D721Med (cell line): ENCODE results near the gene SEC16A.

ENCODE experiments used
- DNase-seq: peaks from one replicate; pipeline ENCODE4 v3.0.0; 2011; ENCODE audit warnings: low spot score; ENCODE audit not compliant: insufficient read length
- FAIRE-seq: peaks from 2 replicates; lab custom pipeline; 2011; peaks lifted over from hg19 to GRCh38; lab: Jason Lieb, UNC
- CTCF ChIP-seq: IDR thresholded peaks from 2 replicates; pipeline ENCODE4 v1.5.1; 2012; ENCODE audit warnings: mild to moderate bottlenecking, control low read depth; ENCODE audit not compliant: insufficient read depth; ENCODE audit errors: missing control alignments

Gene SEC16A

GRCh38 chr9:136448655-136449054, 34.2 kb downstream of the SEC16A start:
- TF ChIP-seq CTCF = no peak
- FAIRE-seq = no peak
- no peak for DNase-seq

DNA sequence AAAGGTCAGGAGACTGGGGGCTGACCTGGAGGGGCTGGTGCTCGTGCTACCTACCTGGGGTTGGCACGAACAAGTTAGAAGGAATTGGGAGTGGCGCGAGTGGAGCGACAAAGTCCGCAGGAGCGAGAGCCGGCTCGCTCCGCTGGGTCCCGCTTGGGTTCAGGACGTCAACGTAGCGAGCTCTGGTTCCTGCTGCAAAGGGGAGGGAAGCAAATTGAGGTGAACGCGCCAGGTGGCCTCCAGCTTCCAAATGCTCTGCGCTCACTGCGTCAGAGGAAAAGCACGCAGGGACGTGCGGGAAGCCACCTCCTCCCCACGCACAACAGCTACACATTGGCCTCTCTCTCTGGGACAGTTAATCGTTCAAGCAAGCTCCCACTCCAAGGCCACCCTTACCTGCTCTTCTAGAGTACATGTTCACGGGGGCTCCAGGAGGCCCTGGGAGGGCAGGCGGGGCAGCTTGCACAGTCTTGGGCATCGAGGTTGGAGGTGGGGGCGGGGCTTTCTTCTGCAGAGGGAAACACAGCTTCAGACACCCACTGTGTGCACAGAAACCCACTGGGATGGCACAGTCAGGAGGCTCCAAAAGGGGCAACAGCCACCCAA, 35.6 kb downstream of the SEC16A start:
- TF ChIP-seq CTCF = no peak
- DNase-seq (no peak), FAIRE-seq (no peak)

DNA sequence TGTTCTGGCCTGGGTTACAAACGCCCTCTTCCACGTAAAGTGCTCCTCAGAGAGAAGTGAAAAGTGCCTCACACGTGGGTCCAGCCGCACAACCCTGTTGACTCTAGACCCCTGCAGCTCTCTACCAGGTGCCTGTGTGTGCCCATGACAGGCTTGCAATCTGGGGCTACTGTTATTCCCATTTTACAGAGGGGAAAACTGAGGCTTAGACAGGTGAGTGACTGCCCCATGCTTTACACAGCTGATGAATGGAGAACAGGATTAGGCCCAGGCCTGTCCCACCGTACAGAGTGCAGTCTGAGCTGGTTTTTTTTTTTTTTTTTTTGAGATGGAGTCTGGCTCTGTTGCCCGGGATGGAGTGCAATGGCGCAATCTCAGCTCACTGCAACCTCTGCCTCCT, 37.0 kb downstream of the SEC16A start:
- FAIRE-seq (no peak), DNase-seq (no peak)
- TF ChIP-seq CTCF = no peak

DNA sequence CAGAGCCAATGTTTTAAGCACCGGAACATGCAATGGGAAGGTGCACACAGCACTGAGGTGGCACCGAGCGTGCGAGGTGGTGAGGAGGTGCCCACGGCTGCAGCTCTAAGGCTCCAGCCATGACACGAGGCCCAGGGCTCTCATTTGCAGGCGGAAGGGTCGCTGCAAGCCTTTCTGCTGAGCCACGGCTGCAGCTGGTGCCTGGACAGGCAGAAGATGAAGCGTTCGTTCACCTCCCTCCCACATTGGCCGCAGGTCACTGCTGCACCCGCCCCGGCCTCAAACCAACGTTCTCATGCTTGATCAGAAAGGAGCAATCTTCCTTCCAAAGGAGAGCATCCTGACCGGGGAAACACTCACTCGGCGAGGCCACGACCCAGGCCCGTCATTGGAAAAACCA, 38.7 kb downstream of the SEC16A start:
- no peak for DNase-seq
- no peak for TF ChIP-seq CTCF
- no peak for FAIRE-seq

DNA sequence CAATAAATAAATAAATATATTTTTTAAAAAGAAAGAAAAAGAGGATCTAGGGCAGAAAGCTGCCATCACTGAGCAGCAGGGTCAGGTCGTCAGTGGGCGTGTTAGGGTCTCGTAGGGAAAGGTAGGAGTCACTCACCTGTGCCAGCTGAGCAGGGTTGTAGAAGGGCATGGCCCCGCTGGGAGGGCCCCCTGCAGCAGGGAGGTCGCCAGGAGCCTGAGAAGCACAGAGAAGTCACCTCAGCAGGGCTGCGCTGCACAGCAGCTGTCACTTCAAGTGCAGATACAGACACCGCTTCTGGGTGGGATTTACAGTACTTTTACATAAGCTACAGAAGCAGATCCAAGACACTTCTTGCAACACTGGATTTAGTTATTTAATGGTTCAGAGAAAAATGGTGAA, 39.2 kb downstream of the SEC16A start:
- DNase-seq (no peak), FAIRE-seq (no peak)
- no peak for TF ChIP-seq CTCF

GRCh38 chr9:136443087-136443486, 39.8 kb downstream of the SEC16A start:
- DNase-seq (no peak), FAIRE-seq (no peak)
- TF ChIP-seq CTCF = no peak

- no peak for FAIRE-seq
- DNase-seq = no peak
- TF ChIP-seq CTCF = no peak
These were observed 40.6 kb downstream of the SEC16A start for GRCh38 chr9:136442265-136442664.
